ENCODE data around the gene MAPKAPK5.

Gene MAPKAPK5

GRCh38 chr12:111901182-111901581 lies 59.2 kb downstream of the MAPKAPK5 start:
- TF ChIP-seq POLR2AphosphoS5 (IDR thresholded peaks at IDR 0.05; ENCODE audit: low read depth, low read length) (no peak), REST (IDR thresholded peaks at IDR 0.05; ENCODE audit: insufficient read depth in 1 of 2, low read depth in 2 of 2, low read length in 2 of 2) (no peak), SIN3A (IDR thresholded peaks at IDR 0.05; ENCODE audit: borderline replicate concordance, insufficient read depth, low read length) (no peak), FOXP2 (optimal IDR thresholded peaks at IDR 0.05; ENCODE audit: borderline replicate concordance, extremely low read depth, extremely low read length, insufficient read depth) (no peak), TAF1 (IDR thresholded peaks at IDR 0.05; ENCODE audit: borderline replicate concordance, insufficient read depth, low read length) (no peak)

- TF ChIP-seq TAF1 (IDR thresholded peaks at IDR 0.05; ENCODE audit: borderline replicate concordance, insufficient read depth, low read length): no peak
- no peak for TF ChIP-seq SIN3A (IDR thresholded peaks at IDR 0.05; ENCODE audit: borderline replicate concordance, insufficient read depth, low read length)
- no peak for TF ChIP-seq REST (IDR thresholded peaks at IDR 0.05; ENCODE audit: insufficient read depth in 1 of 2, low read depth in 2 of 2, low read length in 2 of 2)
- no peak for TF ChIP-seq POLR2AphosphoS5 (IDR thresholded peaks at IDR 0.05; ENCODE audit: low read depth, low read length)
- no peak for TF ChIP-seq FOXP2 (optimal IDR thresholded peaks at IDR 0.05; ENCODE audit: borderline replicate concordance, extremely low read depth, extremely low read length, insufficient read depth)
Measured at GRCh38 chr12:111904446-111904975, 62.5 kb downstream of the MAPKAPK5 start.

GRCh38 chr12:111905502-111905901 lies 63.5 kb downstream of the MAPKAPK5 start:
- TF ChIP-seq SIN3A (IDR thresholded peaks at IDR 0.05; ENCODE audit: borderline replicate concordance, insufficient read depth, low read length): no peak

- TF ChIP-seq REST (IDR thresholded peaks at IDR 0.05; ENCODE audit: insufficient read depth in 1 of 2, low read depth in 2 of 2, low read length in 2 of 2): no peak
- no peak for TF ChIP-seq SIN3A (IDR thresholded peaks at IDR 0.05; ENCODE audit: borderline replicate concordance, insufficient read depth, low read length)
- no peak for TF ChIP-seq TAF1 (IDR thresholded peaks at IDR 0.05; ENCODE audit: borderline replicate concordance, insufficient read depth, low read length)
- TF ChIP-seq FOXP2 (optimal IDR thresholded peaks at IDR 0.05; ENCODE audit: borderline replicate concordance, extremely low read depth, extremely low read length, insufficient read depth): no peak
- TF ChIP-seq POLR2AphosphoS5 (IDR thresholded peaks at IDR 0.05; ENCODE audit: low read depth, low read length): no peak
Measured at GRCh38 chr12:111907740-111908139, 65.7 kb downstream of the MAPKAPK5 start.

- TF ChIP-seq SIN3A (IDR thresholded peaks at IDR 0.05; ENCODE audit: borderline replicate concordance, insufficient read depth, low read length): no peak
- no peak for TF ChIP-seq REST (IDR thresholded peaks at IDR 0.05; ENCODE audit: insufficient read depth in 1 of 2, low read depth in 2 of 2, low read length in 2 of 2)
- no peak for TF ChIP-seq POLR2AphosphoS5 (IDR thresholded peaks at IDR 0.05; ENCODE audit: low read depth, low read length)
- TF ChIP-seq FOXP2 (optimal IDR thresholded peaks at IDR 0.05; ENCODE audit: borderline replicate concordance, extremely low read depth, extremely low read length, insufficient read depth): no peak
- TF ChIP-seq TAF1 (IDR thresholded peaks at IDR 0.05; ENCODE audit: borderline replicate concordance, insufficient read depth, low read length): no peak
Measured at GRCh38 chr12:111925171-111925570, 83.1 kb downstream of the MAPKAPK5 start.
